ENCODE data around the gene DPH1. TPM values are rescaled to one million over a fixed set of nuclear protein-coding genes. Genes with fewer than 3 reads are reported as not detected.

Gene DPH1
- total RNA-seq, 2 experiments from 2014 or later: 34.7 to 35.3 TPM

- no peak overlapping the region for H3K27ac Mint-ChIP-seq
- H3K9me3 Mint-ChIP-seq: no peaks in the 10 kb centered on the region
- H3K4me1 Mint-ChIP-seq: peaks cover 33% of the 10 kb centered on the region
Observed at GRCh38 chr17:2047590-2047989, 17.6 kb downstream of the DPH1 start.

GRCh38 chr17:2048805-2049204 is 18.9 kb downstream of the DPH1 start:
- peaks cover 28% of the 10 kb centered on the region for H3K4me1 Mint-ChIP-seq
- peak overlapping the region; percentile 73 for H3K4me3 Mint-ChIP-seq
- H3K36me3 Mint-ChIP-seq: no peaks in the 10 kb centered on the region
- H3K27me3 Mint-ChIP-seq: peaks cover 26% of the 10 kb centered on the region
- H3K9me3 Mint-ChIP-seq: no peaks in the 10 kb centered on the region
- no peak for DNase-seq
- H3K27ac Mint-ChIP-seq: no peak overlapping the region

More at GRCh38 chr17:2047590-2047989, 17.6 kb downstream of the DPH1 start:
- Mint-ChIP-seq H3K4me3 (no peak overlapping the region), H3K36me3 (peaks cover 10% of the 10 kb centered on the region), H3K27me3 (peaks cover 21% of the 10 kb centered on the region)
- no peak for DNase-seq

GRCh38 chr17:2049333-2050299 is 19.7 kb downstream of the DPH1 start:
- H3K27me3 Mint-ChIP-seq: peaks cover 26% of the 10 kb centered on the region
- peaks cover 26% of the 10 kb centered on the region for H3K4me1 Mint-ChIP-seq
- H3K36me3 Mint-ChIP-seq: no peaks in the 10 kb centered on the region
- H3K4me3 Mint-ChIP-seq: peak overlapping the region; percentile 73
- H3K27ac Mint-ChIP-seq: no peak overlapping the region
- DNase-seq: peak; percentile 88
- no peaks in the 10 kb centered on the region for H3K9me3 Mint-ChIP-seq

GRCh38 chr17:2050300-2051060 is 20.5 kb downstream of the DPH1 start:
- H3K4me3 Mint-ChIP-seq: no peak overlapping the region
- no peaks in the 10 kb centered on the region for H3K9me3 Mint-ChIP-seq
- peak; percentile 79 for DNase-seq
- H3K36me3 Mint-ChIP-seq: no peaks in the 10 kb centered on the region
- peaks cover 24% of the 10 kb centered on the region for H3K4me1 Mint-ChIP-seq
- H3K27me3 Mint-ChIP-seq: peaks cover 26% of the 10 kb centered on the region
- H3K27ac Mint-ChIP-seq: no peak overlapping the region

- DNase-seq: no peak
- peaks cover 24% of the 10 kb centered on the region for H3K4me1 Mint-ChIP-seq
- H3K27me3 Mint-ChIP-seq: peaks cover 26% of the 10 kb centered on the region
- no peaks in the 10 kb centered on the region for H3K9me3 Mint-ChIP-seq
- peaks cover 2% of the 10 kb centered on the region for H3K36me3 Mint-ChIP-seq
- H3K4me3 Mint-ChIP-seq: peak overlapping the region; percentile 43
- H3K27ac Mint-ChIP-seq: no peak overlapping the region
Observed at GRCh38 chr17:2051061-2051932, 21.3 kb downstream of the DPH1 start.

- H3K9me3 Mint-ChIP-seq: no peaks in the 10 kb centered on the region
- H3K4me3 Mint-ChIP-seq: peak overlapping the region; percentile 19
- no peak overlapping the region for H3K27ac Mint-ChIP-seq
- DNase-seq: no peak
- H3K36me3 Mint-ChIP-seq: peaks cover 2% of the 10 kb centered on the region
- H3K4me1 Mint-ChIP-seq: peaks cover 24% of the 10 kb centered on the region
- peaks cover 26% of the 10 kb centered on the region for H3K27me3 Mint-ChIP-seq
Observed at GRCh38 chr17:2051933-2052559, 22.1 kb downstream of the DPH1 start.

GRCh38 chr17:2053380-2054261 is 23.7 kb downstream of the DPH1 start:
- H3K27me3 Mint-ChIP-seq: peaks cover 22% of the 10 kb centered on the region
- H3K4me1 Mint-ChIP-seq: peaks cover 20% of the 10 kb centered on the region
- no peaks in the 10 kb centered on the region for H3K9me3 Mint-ChIP-seq
- H3K36me3 Mint-ChIP-seq: peaks cover 6% of the 10 kb centered on the region
- DNase-seq: peak; percentile 89
- peak overlapping the region; percentile 78 for H3K4me3 Mint-ChIP-seq
- peak overlapping the region; percentile 77 for H3K27ac Mint-ChIP-seq

- H3K36me3 Mint-ChIP-seq: peaks cover 6% of the 10 kb centered on the region
- no peaks in the 10 kb centered on the region for H3K9me3 Mint-ChIP-seq
- H3K27me3 Mint-ChIP-seq: peaks cover 17% of the 10 kb centered on the region
- peaks cover 15% of the 10 kb centered on the region for H3K4me1 Mint-ChIP-seq
- H3K4me3 Mint-ChIP-seq: peak overlapping the region; percentile 78
- no peak for DNase-seq
- peak overlapping the region; percentile 77 for H3K27ac Mint-ChIP-seq
Observed at GRCh38 chr17:2054262-2054511, 24.2 kb downstream of the DPH1 start.

GRCh38 chr17:2054512-2055291 is 24.7 kb downstream of the DPH1 start, which contains the start of gene HIC1:
Gene HIC1 (plus strand): TSS chr17:2055103. CDS start chr17:2056691, 1,588 bp downstream.
- Mint-ChIP-seq H3K4me1 (peaks cover 17% of the 10 kb centered on the region), H3K27me3 (peaks cover 17% of the 10 kb centered on the region), H3K36me3 (peaks cover 10% of the 10 kb centered on the region), H3K27ac (peak within 1 kb of the TSS; percentile 77), H3K4me3 (peak within 1 kb of the TSS; percentile 78), H3K9me3 (no peaks in the 10 kb centered on the region)
- DNase-seq: peak; percentile 90

GRCh38 chr17:2055292-2056205 is 25.6 kb downstream of the DPH1 start:
- peaks cover 23% of the 10 kb centered on the region for H3K4me1 Mint-ChIP-seq
- peaks cover 19% of the 10 kb centered on the region for H3K36me3 Mint-ChIP-seq
- no peaks in the 10 kb centered on the region for H3K9me3 Mint-ChIP-seq
- peaks cover 17% of the 10 kb centered on the region for H3K27me3 Mint-ChIP-seq
- H3K4me3 Mint-ChIP-seq: peak overlapping the region; percentile 84
- DNase-seq: peak; percentile 60
- no peak overlapping the region for H3K27ac Mint-ChIP-seq

GRCh38 chr17:2056206-2057174 is 26.5 kb downstream of the DPH1 start:
- DNase-seq: peak; percentile 62
- no peaks in the 10 kb centered on the region for H3K9me3 Mint-ChIP-seq
- H3K4me3 Mint-ChIP-seq: peak overlapping the region; percentile 84
- H3K27me3 Mint-ChIP-seq: peaks cover 16% of the 10 kb centered on the region
- H3K27ac Mint-ChIP-seq: peak overlapping the region; percentile 82
- peaks cover 28% of the 10 kb centered on the region for H3K4me1 Mint-ChIP-seq
- H3K36me3 Mint-ChIP-seq: peaks cover 22% of the 10 kb centered on the region
